Activated T-cell treated with anti-CD3 and anti-CD28 coated beads for 48 hours (primary cell): ENCODE data around the gene PWWP2B.
"Not testable (repeated sequence)": the region's sequence is repeated elsewhere in the genome, so short reads cannot be mapped to it uniquely, and the experiment has no call there.

Source experiments
- DNase-seq: peaks from one replicate; pipeline ENCODE4 v3.0.0-alpha.2; 2020; ENCODE audit warnings: low read depth

The PWWP2B gene

DNA sequence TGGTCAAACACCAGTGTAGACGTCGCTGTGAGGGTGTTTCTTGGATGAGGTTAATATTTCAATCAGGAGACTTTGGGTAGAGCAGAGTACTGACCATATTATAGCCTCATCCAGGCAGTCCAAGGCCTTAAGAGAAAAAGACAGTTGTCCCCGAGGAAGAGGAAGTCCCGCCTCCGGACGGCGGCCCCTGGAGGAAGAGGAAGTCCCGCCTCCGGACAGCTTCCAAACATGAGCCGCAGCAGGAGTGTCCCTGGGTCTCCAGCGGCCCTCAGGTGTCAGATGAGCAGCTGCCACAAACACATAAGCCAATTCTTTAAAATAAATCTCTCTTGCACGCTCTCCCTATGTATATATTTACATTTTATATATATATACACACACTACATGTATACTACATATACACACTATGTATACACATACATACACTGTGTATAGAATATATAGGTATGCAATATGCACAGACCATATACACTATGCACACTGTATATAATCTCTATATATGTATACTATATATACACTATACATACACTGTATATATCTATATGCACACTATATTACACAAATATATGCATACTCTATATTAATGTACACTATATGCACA lies 37.5 kb downstream of the PWWP2B start:
- peak; percentile 57 for DNase-seq

DNA sequence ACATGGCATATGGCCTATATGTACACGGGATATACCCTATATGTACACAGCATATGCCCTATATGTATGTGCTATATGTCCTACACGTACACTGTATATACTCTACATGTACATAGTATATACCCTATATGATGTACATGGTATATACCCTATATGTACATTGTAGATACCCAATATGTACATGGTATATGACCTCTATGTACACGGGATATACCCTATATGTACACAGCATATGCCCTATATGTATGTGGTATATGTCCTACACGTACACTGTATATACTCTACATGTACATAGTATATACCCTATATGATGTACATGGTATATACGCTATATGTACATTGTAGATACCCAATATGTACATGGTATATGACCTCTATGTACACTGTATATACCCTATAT lies 38.3 kb downstream of the PWWP2B start:
- DNase-seq: not testable (repeated sequence)

DNA sequence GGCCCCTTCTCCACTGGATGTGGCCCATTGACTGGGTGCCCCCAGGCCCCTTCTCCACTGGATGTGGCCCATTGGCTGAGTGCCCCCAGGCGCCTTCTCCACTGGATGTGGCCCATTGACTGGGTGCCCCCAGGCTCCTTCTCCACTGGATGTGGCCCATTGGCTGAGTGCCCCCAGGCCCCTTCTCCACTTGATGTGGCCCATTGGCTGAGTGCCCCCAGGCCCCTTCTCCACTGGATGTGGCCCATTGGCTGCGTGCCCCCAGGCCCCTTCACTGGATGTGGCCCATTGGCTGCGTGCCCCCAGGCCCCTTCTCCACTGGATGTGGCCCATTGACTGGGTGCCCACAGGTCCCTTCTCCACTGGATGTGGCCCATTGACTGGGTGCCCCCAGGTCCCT lies 39.1 kb downstream of the PWWP2B start:
- DNase-seq: not testable (repeated sequence)

DNA sequence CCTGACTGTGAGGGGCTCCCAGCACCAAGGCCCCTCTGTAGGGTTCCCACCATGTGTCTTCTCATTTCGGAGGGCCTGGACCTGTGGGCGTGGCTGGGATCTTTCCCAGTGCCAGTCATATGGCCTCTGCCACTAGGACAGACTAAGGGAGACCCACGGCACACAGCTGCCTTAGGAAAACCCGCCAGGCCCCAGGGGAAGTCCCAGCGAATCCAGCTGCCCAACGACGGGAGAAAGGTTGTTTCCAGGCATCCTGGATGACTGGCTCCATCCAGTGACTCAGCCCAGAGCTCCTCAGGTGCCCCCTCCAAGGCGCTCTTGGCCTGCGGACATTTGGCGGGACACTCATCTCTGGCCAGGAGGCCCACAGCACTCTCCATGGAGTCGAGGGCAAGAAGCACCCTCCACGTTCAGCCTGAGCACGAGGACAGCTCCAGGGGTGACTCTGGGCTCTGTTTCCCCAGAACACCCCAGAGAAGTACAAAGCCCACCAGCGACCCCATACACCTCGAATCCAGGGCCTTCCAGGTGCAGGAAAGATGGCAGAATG lies 39.9 kb downstream of the PWWP2B start:
- no peak for DNase-seq

DNA sequence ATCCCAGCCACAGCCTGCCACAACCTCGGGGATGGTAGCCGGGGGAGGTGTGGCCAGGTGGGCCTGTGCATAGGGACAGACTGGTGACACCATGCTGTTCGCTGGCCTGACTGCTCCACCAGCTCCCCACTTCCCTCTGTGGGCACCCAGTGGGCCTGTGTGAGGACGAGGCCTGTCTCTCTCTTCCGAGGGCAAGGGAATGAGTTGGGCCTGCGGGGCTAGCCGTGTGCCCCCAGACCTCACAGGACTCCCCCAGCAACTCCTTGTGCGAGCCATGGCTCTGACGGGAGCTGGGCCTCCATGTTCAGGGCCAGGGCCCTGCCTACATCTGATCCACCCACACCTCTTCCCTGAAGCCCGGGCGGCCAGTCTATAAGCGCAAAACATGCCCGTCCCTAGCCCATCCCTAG lies 40.5 kb downstream of the PWWP2B start:
- DNase-seq: no peak

DNA sequence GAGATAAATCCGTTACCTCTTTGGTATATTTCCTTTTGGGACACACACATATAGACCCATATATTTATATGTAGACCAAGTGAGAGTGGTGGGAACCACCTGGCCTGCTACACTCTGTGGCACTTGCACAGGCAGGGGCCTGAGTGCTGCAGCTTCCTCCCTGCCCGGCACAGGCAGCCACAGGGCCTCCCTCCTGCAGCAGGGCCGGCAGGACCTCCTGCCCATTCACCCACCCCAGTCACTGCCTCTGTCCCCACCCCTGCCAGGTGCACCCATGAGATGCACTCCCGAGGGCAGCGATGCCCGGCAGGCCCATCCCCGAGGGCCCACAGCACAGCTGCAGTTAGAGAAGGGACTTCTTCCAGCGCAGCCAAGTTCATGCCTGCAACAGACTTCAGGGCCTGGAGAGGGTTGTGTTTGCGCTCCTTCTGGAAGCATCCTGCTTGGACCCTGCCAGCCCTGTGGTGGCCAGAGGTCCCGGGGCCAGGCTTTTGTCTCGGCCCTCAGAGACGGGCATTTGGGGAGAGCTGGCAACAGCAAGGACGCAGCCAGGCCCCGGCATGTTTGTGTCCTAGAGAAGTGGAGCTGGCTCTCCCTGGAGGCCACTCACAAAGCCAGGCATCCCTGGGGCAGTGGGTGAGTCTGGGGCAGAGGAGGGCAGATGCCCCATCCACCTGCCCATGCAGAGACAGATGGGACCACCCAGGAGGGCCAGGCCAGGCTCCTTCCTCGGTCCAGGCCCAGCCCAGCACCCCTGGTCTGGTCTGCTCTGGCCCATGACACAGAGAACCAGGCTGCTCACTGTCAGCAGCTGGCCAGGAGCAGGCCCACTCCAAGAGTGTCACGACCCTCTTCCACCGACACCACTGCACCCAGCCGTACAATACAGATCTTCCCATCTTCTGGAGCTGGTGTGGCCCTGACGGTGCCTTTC lies 41.4 kb downstream of the PWWP2B start:
- no peak for DNase-seq

DNA sequence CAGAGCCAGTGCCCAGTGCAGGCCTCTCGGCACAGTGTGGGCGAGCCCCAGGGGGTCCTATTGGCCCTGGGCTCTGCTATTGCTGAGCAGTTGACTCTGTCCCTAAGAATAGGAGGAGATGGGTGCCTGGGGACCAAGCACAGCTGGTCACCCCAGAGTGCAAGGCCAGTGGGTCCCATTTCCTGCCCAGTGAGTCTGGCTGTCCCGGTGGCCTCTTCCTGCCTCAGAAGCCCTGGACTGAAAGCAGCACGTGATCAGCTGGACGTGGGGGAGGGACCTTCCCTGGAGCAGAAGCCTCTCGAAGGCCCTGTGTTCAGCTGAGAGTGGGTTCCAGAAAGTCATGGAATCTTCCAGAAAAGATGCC lies 42.0 kb downstream of the PWWP2B start:
- no peak for DNase-seq

DNA sequence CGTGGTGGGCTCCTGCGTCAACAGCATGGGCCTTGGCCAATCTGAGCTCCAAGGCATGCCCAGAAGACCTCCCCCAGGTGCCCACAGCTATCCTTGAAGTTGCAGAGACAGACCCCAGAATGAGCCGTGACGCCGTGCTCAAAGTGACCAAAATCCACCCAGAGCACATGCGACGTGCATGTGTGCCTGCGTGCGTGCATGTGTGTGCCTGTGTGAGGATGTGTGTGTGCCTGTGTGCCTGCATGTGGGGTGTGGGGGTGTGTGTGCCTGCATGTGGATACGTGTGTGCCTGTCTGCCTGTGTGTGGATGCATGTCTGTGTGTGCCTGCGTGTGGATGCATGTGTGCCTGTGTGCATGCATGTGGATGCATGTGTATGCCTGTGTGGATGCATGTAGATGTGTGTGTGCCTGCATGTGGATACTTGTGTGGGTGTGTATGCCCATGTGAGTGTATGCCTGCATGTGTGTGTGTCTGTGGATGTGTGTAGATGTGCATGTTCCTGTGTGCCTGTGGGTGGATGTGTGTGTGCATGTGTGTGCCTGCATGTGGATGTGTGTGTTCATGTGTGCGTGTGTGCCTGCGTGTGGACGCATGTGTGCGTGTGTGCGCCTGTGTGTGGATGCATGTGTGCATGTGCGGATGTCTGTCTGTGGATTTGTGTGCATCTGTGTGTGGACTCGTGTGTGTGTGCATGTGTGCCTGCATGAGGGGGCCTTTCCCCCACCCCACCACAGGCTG lies 42.6 kb downstream of the PWWP2B start:
- DNase-seq: no peak

DNA sequence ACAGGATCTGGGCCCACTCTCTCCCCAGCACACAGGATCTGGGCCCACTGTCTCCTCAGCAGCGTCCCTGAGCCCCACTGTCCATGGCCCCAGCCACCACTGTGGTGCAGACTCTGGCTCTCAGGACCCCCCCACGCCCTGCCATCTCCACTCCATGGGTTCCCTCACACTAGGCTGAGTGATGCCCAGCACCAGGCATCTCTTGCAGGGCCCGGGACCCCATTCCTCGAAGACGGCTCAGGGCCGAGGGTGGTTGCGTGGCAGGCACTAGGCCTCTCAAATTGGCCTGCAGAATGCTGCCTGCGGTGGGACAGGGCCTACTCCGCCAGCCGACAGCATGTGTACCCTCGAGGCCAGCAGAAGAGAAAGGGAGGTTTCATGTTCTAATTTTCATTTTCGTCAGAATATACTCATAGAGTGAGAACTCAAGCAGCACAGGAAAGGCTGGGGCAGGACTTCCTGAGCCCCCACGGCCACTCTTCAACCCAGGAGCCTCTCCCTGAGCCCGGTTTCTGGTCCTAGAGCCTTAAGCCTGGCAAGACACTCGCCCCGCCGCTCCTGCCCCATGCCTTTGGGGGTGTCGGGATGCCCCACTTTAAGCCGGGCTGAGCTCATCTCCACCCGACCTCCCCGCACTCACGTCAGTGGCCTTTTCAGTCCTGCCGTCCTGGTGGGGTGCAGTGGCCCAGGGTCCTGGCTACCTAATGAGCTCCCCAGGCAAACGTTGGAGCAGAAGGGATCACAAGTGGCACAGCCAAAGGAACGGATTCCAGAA lies 44.0 kb downstream of the PWWP2B start:
- DNase-seq: no peak

DNA sequence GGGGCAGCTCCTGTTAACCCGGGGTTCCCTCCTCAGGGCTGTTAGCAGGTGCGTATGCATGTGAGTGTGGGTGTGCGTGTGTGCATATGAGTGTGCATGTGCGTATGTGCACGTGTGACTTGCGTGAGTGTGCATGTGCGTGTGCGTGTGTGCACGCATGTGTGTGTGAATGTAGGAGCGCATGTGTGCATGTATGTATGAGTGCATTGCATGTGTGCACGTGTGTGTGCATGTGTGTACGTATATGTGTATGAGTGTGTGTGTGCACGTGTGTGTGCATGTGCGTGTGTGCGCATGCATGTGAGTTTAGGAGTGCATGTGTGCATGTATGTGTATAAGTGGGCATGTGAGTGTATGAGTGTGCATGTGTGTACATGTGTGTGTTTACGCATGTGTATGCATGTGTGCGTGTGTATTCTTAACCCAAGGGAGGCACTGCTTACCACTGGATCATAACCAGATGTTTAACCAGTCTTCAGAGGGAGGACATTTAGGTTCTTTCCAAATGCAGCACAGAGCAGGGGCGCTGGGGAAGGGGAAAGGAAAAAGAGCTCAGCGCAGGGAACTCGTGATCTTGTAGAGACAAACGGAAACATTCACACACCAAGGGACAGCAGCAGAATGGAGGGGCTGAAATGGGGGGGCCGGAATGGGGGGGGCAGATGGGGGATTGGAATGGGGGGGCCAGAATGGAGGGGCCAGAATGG lies 45.0 kb downstream of the PWWP2B start:
- DNase-seq: no peak

DNA sequence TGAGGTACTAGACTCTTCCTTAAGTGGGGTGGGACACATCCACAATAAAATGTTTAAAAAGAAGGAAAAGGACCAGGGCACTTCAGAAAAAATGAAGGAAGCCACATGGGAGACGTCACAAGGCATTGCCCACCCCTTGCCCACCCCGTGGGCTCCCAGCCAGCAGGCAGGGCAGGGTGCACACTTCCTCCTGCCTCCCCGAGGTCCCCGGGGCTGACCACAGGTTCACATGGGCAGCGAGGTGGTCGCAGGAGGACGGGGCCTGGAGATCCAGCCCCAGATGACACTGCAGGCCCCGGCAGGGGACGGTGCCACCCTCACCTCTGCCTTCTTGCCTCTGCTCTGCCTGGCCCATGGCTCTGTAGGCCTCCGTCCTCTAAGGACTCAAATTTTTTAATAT lies 45.6 kb downstream of the PWWP2B start:
- DNase-seq: no peak

DNA sequence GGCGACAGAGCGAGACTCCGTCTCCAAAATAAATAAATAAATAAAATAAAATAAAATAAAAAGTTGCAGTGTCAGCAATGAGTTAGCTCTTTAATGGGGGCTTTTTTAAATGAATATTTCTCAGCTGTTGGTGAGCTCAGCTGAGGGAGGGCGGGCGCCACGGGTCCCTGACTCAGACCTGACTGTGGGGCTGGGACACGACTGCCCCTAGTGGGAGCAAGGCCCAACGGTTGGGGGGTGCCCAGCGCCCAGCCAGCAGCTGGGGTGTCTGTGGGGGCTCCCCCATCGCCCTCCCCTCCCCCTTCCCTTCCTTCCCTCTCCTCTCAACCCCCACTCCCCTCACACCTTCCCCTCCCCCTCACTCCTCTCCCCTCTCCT lies 46.6 kb downstream of the PWWP2B start:
- peak; percentile 73 for DNase-seq

DNA sequence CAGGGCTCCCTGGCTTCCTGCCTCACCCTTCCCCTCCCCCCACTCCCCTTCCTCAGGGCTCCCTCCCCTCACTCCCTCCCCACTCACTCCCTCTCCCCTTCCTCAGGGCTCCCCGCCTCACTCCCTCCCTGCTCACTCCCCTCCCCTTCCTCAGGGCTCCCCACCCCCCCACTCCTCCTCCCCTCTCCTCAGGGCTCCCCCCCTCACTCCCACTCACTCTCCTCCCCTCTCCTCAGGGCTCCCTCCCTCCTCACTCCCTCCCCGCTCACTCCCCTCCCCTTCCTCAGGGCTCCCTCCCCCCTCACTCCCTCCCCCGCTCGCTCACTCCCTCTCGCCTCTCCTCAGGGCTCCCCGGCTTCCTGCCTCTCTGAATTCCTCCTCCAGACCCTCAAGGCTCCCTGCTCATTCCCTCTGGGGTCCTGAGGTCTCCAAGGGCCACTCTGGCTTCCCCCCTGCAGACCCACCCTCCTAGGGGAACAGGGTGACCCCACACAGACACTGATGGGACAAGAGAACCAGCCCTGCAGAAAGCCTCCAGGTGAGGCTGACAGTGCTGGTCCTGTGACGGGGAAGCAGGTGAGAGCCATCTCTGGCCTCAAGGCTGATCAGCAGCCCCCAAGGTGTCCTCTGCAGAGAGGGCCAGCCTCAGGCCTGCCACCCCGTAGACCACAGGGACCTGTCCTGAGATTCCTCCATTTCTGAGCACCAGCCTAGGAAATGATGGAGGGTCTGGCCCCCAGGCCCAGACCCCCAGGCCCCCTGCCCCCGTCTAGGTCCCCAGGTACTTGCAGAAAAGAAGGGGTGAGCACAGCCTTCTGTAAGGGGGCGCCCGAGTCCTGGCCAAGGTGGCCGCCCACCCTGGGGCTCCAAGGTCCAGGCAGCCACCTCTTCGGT lies 47.2 kb downstream of the PWWP2B start:
- DNase-seq: no peak

DNA sequence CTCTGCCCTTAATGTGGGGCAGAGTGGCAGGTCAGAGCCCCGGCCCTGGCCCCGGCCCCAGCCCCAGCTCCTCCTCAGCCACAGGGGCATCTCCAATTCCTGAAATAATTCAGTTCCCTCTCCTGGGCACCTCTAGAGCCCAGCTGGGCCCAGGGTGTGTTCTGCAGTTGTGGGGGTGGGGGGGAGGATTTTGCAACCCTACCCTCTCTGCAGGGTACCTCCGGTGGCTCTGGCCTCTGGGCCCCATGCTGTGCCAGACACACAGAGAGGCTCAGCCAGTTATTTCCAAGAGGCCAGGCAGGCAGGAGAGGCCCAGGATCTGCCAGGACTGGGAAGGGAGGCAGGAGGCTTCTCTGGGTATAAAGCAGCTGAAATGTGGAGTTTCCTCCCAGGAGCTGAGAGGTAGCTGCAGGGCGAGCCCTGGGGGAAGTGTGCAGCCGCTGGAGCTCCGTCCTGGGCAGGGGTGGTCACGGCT lies 47.9 kb downstream of the PWWP2B start:
- no peak for DNase-seq

DNA sequence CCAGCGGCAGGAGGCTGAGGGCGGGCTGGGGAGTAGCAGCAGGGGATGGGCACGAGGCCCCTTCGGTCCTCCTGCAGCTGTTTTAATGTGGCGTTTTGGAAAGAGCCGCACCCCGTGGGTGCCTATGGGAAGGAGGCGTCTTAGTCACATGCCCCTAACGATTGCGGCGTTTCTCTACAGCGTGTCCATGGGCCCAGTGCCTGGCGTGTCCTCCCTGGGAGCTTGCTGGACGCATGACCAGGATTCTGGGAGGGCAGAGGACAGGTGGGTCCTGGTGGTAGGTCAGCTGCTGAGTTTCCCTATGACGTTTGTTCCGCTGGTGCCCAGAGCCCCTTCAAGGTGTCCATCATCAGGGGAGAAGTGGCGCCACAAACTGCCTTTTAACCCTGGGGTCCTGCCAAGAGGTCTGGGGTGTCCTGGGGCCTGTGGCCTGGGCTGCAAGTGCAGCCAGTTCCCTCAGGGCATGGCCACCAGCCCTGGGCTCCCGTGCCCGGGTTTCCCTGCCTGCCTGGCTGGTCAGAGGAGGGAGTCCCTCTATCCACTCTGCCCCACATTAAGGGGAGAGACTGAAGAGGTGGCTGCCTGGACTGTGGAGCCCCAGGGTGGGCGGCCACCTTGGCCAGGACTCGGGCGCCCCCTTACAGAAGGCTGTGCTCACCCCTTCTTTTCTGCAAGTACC lies 48.7 kb downstream of the PWWP2B start:
- no peak for DNase-seq

DNA sequence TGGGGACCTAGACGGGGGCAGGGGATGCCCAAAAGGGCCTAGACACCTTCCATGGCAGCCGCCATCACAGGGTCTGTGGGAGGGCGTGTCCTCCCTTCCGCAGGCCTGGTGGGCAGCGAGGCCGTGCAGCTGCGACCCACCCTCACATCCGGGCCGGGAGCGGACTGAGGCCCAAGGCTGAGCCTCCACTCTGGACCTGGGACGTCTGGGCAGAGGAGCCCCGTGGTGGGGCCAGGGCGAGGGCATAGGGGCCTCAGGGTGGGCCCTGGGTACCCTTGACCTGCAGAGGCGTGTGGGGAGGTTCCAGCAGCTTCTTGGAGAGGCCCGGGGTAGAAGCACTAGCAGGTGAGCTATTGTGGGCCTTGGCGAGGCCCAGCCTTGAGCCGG lies 49.2 kb downstream of the PWWP2B start:
- no peak for DNase-seq

DNA sequence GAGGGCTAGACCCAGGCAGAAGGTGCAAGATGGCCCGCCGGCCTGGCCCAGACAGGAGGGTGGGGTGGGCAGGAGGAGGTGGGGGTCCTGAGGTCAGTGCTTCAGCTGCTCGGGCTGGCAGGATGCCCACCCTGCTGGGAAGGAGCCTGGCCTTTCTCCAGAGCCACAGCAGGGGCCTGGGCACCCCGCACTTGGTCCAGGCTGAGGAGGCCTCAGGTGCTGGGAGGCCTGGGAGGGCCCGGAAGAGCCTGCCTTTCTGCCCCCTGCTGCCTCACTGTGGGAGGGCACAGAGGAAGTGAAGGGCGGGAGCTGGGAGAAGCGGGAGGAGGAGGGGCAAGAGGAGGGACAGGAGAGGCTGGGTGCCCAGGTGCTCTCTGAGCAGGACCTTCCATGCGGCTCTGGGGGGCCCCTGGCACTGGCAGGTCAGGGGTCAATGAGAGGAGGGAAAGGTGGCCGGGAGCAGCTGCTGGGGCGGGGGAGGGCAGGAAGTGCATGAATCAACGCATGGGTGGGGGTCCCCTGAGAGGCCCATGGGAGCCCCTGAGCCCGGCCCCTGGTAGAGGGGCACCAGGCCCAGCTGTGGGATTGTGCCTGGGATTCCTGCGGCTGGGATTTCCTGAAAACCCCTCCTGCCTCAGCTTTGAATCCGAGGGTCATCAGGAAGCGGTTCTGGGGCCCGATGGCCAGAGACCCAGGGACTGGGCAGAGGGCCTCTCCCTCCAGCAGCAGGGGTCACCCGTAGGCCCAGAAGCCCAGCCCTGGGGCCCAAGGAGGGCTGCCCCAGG lies 49.9 kb downstream of the PWWP2B start:
- DNase-seq: peak; percentile 73

DNA sequence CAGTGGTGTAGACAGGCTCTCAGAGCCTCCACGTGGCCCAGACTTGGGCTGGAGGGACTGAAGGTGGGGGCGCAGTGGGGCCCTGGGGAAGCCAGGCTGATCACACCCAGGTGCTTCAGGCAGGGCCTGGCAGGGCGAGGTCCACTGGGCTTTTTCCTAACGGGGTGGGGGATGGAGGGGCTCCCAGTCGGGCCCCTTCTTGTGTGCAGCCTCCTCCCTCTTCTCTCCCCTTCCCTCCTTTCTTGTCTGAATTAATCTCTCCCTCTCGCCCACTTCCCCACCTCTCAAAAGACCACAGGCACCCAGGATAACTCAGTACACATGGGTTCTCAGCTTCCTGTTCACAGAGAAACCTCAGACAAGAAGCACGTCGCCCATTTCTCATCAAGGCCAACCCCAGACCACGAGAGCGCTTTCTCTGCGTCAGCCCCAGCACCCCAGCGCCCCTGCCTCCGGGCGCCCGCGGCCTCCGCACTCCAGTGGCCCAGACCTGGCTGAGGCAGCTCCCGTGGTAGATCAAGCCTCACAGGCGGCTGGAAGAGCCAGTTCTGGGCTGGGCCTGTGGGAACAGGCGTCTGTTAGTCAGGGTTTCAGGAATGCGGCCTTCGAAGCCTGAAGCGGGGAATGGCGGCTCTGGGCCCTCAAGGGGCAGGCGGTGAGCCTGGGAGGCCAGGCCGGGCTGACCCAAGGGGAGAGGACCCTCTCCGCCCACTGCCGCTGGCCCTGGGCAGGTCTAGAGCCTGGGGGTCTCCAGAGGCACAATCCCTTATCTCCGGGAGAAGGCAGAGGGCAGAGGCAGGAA lies 50.6 kb downstream of the PWWP2B start:
- DNase-seq: peak; percentile 80
